IgD-negative memory B cell (primary cell): ENCODE results near the gene TPSD1. TPM values are rescaled to one million over a fixed set of nuclear protein-coding genes. Genes with fewer than 3 reads are reported as not detected.
A peak's percentile ranks its signal among the peaks of the same experiment; 100 is the strongest.
"Not testable (repeated sequence)": the region's sequence is repeated elsewhere in the genome, so short reads cannot be mapped to it uniquely, and the experiment has no call there.

Experiments used
- H3K27ac Mint-ChIP-seq, 3 donors: one replicate each; pipeline ENCODE4 v1.8.0; 2020 to 2022; ENCODE audit warnings: mild to moderate bottlenecking in 3 of 3, mixed read lengths in 3 of 3, moderate library complexity in 1 of 3
- H3K27me3 Mint-ChIP-seq: one replicate; pipeline ENCODE4 v1.8.0; 2021; ENCODE audit warnings: mixed read lengths
- H3K36me3 Mint-ChIP-seq: one replicate; pipeline ENCODE4 v1.8.0; 2020; ENCODE audit warnings: mild to moderate bottlenecking, mixed read lengths
- H3K4me1 Mint-ChIP-seq, 3 donors: one replicate each; pipeline ENCODE4 v1.8.0; 2020 to 2022; ENCODE audit warnings: mixed read lengths in 3 of 3, mild to moderate bottlenecking in 1 of 3
- H3K4me3 Mint-ChIP-seq, 4 donors: one replicate each; pipeline ENCODE4 v1.8.0; 2020 to 2022; ENCODE audit warnings: mild to moderate bottlenecking in 4 of 4, mixed read lengths in 4 of 4, moderate library complexity in 3 of 4
- H3K9me3 Mint-ChIP-seq, 3 donors: one replicate each; pipeline ENCODE4 v1.8.0; 2020 to 2021; ENCODE audit warnings: mixed read lengths in 3 of 3, mild to moderate bottlenecking in 1 of 3
- polyA plus RNA-seq: library from polyadenylated mRNA; unstranded; fragments of 300-500 nt; fragmentation: Illumina TruSeq; gene quantifications from one replicate; pipeline ENCODE4 v1.2.3, GENCODE V29; 2021

TPSD1 gene
- polyA plus RNA-seq, 1 donor from 2014 or later, result not detected

GRCh38 chr16:1217526-1217925 lies 38.3 kb upstream of the TPSD1 start:
- Mint-ChIP-seq H3K4me3 (no peak overlapping the region), H3K27me3 (peaks cover 3% of the 10 kb centered on the region), H3K36me3 (no peaks in the 10 kb centered on the region), H3K27ac (no peak overlapping the region), H3K9me3 (no peaks in the 10 kb centered on the region), H3K4me1 (no peaks in the 10 kb centered on the region)

DNA sequence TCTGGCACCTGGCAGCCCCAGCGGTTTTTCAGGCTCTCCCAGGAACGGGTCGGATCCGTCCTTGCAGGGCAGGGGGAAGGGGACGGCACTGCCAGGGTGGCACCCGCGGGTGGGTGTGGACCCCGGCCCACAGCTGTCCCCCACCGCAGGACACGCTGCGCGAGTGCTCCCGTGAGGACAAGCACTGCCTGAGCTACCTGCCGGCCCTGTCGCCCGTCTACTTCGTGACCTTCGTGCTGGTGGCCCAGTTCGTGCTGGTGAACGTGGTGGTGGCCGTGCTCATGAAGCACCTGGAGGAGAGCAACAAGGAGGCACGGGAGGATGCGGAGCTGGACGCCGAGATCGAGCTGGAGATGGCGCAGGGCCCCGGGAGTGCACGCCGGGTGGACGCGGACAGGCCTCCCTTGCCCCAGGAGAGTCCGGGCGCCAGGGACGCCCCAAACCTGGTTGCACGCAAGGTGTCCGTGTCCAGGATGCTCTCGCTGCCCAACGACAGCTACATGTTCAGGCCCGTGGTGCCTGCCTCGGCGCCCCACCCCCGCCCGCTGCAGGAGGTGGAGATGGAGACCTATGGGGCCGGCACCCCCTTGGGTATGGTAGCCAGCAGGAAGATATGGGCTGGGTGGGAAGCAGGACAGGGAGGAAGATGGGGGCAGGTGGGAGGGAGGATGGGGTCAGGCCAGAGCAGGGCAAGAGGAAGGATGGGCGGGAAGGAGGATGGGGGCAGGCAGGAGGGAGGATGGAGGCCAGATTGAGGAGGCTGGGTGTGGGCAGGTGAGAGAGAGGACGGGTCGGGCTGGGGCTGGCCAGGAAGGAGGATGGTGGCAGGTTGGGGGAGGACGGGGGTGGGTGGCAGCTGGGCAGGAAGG lies 37.6 kb upstream of the TPSD1 start:
- Mint-ChIP-seq H3K36me3 (no peaks in the 10 kb centered on the region), H3K4me1 (no peaks in the 10 kb centered on the region), H3K9me3 (no peaks in the 10 kb centered on the region), H3K27me3 (peaks cover 3% of the 10 kb centered on the region), H3K4me3 (peak overlapping the region in 1 of 4 donors; percentile 4), H3K27ac (no peak overlapping the region)

GRCh38 chr16:1218930-1219611 lies 36.8 kb upstream of the TPSD1 start:
- H3K27ac Mint-ChIP-seq, result no peak overlapping the region
- no peaks in the 10 kb centered on the region for H3K4me1 Mint-ChIP-seq
- no peak overlapping the region for H3K4me3 Mint-ChIP-seq
- peaks cover 3% of the 10 kb centered on the region for H3K27me3 Mint-ChIP-seq
- H3K9me3 Mint-ChIP-seq, result no peaks in the 10 kb centered on the region
- H3K36me3 Mint-ChIP-seq, result no peaks in the 10 kb centered on the region

DNA sequence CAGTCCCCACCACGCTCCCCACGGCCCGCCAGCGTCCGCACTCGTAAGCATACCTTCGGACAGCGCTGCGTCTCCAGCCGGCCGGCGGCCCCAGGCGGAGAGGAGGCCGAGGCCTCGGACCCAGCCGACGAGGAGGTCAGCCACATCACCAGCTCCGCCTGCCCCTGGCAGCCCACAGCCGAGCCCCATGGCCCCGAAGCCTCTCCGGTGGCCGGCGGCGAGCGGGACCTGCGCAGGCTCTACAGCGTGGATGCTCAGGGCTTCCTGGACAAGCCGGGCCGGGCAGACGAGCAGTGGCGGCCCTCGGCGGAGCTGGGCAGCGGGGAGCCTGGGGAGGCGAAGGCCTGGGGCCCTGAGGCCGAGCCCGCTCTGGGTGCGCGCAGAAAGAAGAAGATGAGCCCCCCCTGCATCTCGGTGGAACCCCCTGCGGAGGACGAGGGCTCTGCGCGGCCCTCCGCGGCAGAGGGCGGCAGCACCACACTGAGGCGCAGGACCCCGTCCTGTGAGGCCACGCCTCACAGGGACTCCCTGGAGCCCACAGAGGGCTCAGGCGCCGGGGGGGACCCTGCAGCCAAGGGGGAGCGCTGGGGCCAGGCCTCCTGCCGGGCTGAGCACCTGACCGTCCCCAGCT lies 35.7 kb upstream of the TPSD1 start:
- Mint-ChIP-seq H3K27me3 (peaks cover 3% of the 10 kb centered on the region), H3K27ac (no peak overlapping the region), H3K36me3 (no peaks in the 10 kb centered on the region), H3K9me3 (no peaks in the 10 kb centered on the region), H3K4me1 (no peaks in the 10 kb centered on the region), H3K4me3 (no peak overlapping the region)

- no peak overlapping the region for H3K27ac Mint-ChIP-seq
- no peaks in the 10 kb centered on the region for H3K9me3 Mint-ChIP-seq
- no peak overlapping the region for H3K4me3 Mint-ChIP-seq
- H3K27me3 Mint-ChIP-seq, result peaks cover 3% of the 10 kb centered on the region
- H3K36me3 Mint-ChIP-seq, result no peaks in the 10 kb centered on the region
- H3K4me1 Mint-ChIP-seq, result no peaks in the 10 kb centered on the region
Measured at GRCh38 chr16:1220841-1221627, 34.8 kb upstream of the TPSD1 start.

DNA sequence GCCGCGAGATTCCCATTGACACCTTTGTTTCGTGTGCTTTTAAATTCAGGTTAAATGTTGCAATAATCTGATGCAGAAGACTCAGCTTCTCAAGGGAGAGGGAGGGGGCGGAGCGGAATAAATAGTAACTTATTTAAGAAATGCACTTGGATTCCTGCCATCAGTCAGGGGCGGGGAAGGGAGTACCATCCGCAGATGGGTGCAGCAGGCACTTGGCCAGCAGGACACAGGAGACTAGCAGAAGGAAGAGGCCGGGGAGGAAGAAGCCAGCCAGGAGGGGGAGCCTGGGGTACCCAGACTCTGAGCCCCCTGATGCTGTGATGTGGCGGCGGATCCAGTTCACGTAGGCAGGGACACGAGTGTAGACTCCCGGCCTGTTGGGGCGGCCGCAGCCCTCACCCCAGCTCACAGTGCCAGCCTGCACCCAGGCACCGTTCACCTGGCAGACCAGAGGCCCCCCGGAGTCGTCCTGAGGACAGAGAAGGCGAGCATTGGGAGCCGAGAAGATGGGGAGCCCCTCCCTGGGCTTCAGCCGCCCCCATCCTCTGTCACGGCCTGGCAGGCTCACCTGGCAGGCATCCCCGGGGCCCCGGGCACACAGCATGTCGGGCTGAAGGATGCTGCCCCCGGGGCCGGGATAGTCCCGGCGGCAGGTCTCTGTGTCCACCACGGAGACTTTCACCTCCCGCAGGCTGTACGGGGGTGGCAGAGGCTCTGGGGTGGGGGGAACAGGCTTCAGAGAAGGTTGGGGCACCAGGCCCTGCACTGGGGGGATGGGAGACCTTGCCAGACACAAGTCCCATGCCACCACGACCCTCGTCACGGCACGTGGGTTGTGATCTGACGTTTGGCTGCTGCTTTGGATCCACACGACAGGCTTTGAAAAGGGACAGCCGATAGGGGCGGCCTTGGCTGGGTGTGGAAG lies 34.0 kb upstream of the TPSD1 start:
- H3K4me3 Mint-ChIP-seq, result no peak overlapping the region
- no peaks in the 10 kb centered on the region for H3K9me3 Mint-ChIP-seq
- H3K36me3 Mint-ChIP-seq, result no peaks in the 10 kb centered on the region
- no peaks in the 10 kb centered on the region for H3K4me1 Mint-ChIP-seq
- H3K27ac Mint-ChIP-seq, result no peak overlapping the region
- peaks cover 3% of the 10 kb centered on the region for H3K27me3 Mint-ChIP-seq

DNA sequence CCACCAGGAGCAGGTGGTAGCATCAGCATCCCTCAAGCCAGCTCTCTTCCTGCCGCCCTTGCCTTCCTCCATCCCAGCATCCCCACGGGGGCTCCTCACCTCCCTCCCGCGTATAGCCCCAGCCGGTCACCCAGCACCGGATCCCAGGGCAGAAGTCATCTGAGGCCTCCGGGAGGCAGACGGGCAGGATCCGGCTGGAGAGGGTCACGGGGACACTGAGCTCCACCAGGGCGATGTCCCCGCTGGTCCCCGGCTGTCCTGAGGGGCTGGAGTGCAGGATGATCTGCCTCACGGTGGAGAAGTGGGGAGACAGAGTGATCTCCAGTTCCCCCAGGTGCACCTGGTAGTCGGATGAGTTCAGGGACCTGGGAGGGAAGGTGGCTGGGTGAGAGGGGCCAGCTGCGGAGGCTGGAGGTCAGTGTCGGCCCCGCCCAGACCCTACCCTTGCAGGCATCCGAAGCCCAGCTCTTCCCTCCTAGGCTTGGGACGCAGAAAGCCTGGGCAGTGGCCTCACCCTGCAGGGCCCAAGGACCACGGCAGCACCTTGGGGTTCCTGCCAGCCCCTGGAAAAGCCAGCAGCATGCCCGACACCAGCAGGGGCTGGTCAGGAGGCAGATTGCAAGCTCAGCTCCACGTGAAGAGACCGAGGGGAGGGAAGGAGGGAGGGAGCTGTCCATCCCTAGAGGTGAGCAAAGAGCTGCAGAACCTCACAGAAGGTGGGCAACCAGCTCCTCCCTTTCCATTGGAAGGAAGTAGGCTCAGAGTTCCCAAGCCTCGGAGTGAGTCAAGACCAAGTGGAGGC lies 33.1 kb upstream of the TPSD1 start:
- Mint-ChIP-seq H3K27me3 (peaks cover 3% of the 10 kb centered on the region), H3K27ac (no peak overlapping the region)

DNA sequence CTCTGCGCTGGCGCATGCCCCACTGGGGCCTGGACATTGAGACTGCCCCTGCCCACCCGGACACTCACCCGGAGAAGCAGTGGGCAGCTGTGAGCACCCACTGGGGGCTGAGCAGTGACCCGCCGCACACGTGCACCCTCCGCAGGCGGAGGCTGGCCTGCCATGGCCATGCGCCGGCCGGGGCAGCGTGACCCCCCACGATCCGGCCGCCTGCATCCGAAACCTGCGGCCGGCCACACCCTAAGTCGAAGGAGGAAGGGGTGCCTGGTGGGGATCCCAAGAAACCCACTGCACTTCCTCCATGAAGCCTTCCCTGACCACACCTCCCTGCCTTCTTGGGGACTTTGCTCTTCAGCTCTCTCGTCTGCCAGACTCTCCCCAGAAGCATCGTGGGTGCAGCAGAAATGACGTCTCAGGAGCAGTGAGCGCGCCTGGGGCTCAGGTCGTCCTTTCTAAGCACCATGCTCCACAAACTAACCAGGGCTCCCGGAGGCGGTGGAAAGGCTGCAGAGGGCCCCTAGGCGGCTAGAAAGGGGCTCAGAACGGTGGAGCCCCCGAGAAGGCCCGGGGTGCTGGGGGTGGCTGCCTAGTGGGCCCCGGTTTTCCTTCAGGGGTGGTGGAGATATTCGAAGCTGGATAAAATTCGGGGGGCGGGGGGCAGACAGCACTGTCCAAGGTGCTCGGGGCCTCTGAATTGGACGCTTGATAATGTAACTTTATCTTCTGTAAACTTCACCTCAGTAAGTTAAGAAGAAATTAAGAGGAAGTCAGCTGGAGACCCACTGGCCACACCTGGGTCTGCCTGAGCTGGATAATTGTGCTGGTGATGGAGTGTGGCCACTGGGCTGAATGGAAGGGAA lies 32.3 kb upstream of the TPSD1 start:
- Mint-ChIP-seq H3K27me3 (peaks cover 3% of the 10 kb centered on the region), H3K36me3 (no peaks in the 10 kb centered on the region), H3K9me3 (no peaks in the 10 kb centered on the region), H3K4me1 (no peaks in the 10 kb centered on the region), H3K27ac (no peak overlapping the region), H3K4me3 (no peak overlapping the region)

More for the DNA sequence above, 33.1 kb upstream of the TPSD1 start:
- Mint-ChIP-seq H3K36me3 (no peaks in the 10 kb centered on the region), H3K9me3 (no peaks in the 10 kb centered on the region), H3K4me1 (no peaks in the 10 kb centered on the region), H3K4me3 (no peak overlapping the region)

GRCh38 chr16:1224558-1224957 lies 31.3 kb upstream of the TPSD1 start:
- Mint-ChIP-seq H3K4me1 (no peaks in the 10 kb centered on the region), H3K4me3 (no peak overlapping the region), H3K9me3 (no peaks in the 10 kb centered on the region), H3K27ac (no peak overlapping the region), H3K36me3 (no peaks in the 10 kb centered on the region), H3K27me3 (peaks cover 3% of the 10 kb centered on the region)

DNA sequence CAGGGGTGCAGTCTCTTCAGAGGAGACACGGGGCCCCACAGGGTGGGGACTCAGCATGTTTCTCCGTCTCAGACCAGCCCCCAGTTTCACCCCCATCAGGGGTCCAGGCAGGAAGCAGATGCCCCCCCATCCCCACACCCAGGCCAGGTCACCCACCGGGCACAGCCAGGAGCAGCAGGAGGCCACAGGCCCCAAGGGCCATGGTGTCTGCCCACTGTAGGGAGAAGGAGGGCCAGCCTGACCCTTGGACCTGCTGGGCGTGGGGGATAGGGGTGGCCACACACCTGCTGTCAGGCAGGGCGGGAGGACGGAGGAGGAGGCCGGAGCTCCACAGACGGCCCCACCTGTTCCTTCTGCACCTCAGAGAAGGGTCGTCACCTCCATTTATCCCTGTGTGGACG lies 30.8 kb upstream of the TPSD1 start, which contains the start of gene TPSG1:
TSS of gene TPSG1 (minus strand) at position 218 of the 401 bp plus-strand sequence. CDS start at position 202, 16 bp downstream.
- H3K27me3 Mint-ChIP-seq, result peaks cover 3% of the 10 kb centered on the region
- no peak within 1 kb of the TSS for H3K4me3 Mint-ChIP-seq
- H3K27ac Mint-ChIP-seq, result no peak within 1 kb of the TSS

GRCh38 chr16:1225728-1226311 lies 30.0 kb upstream of the TPSD1 start:
- H3K4me3 Mint-ChIP-seq, H3K9me3 Mint-ChIP-seq, H3K27me3 Mint-ChIP-seq, H3K36me3 Mint-ChIP-seq, H3K27ac Mint-ChIP-seq, H3K4me1 Mint-ChIP-seq: not testable (repeated sequence)

More for the DNA sequence above, 30.8 kb upstream of the TPSD1 start, which contains the start of gene TPSG1:
- H3K4me1 Mint-ChIP-seq, result no peaks in the 10 kb centered on the region
- H3K9me3 Mint-ChIP-seq, result no peaks in the 10 kb centered on the region
- no peaks in the 10 kb centered on the region for H3K36me3 Mint-ChIP-seq

DNA sequence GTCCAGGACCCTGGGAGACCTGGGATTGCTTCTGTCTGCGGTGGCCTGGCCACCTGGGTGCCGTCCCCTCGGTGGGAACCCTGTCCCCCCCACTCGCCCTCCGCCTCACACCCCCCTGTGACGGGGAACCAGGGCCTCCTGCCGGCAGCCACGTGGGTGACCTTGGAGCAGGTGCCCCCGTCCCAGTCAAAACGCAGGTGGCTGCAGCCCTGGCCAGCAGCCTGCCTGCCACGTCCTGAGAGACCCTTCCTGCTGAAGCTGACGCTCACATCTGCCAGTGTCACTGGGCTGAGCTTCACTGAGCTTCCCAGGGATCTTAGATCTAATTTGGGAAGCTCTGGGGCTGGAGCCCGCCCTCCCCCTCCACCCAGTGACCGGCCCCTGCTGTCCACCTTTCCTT lies 29.2 kb upstream of the TPSD1 start:
- H3K4me3 Mint-ChIP-seq, H3K4me1 Mint-ChIP-seq, H3K27ac Mint-ChIP-seq, H3K9me3 Mint-ChIP-seq, H3K36me3 Mint-ChIP-seq, H3K27me3 Mint-ChIP-seq: not testable (repeated sequence)
